Measurements from ENCODE around the gene CSF1R. TPM values are rescaled to one million over a fixed set of nuclear protein-coding genes. Genes with fewer than 3 reads are reported as not detected.
"Not testable (repeated sequence)": the region's sequence is repeated elsewhere in the genome, so short reads cannot be mapped to it uniquely, and the experiment has no call there.

Gene CSF1R
- polyA plus RNA-seq, 1 donor from 2014 or later: not detected

DNA sequence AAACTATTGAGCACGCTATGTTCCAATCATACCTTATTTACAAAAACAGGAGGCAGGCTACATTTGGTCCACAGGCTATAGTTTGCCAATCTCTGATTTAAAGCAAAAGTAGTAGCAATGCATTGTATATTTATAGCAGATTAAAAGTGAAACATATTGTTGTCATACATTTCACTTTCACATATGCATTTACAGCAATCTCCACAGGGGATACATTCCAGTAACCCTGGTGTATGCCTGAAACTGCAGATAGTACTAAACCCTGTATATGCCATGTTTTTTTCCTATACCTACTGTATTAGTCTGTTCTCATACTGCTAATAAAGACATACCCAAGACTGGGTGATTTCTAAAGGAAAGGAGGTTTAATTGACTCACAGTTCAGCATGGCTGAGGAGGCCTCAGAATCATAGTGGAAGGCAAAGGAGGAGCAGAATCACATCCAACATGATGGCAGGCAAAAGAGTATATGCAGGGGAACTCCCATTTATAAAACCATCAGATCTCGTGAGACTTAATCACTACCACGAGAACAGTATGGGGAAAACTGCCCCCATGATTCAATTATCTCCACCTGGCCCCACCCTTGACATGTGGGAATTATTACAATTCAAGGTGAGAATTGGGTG is 5.9 kb upstream of the CSF1R start:
- Histone ChIP-seq H3F3A (ENCODE audit: insufficient read depth, low read length, poor library complexity, severe bottlenecking) (no peaks in the 10 kb centered on the region), H3K9me3 (ENCODE audit: low read length) (no peaks in the 10 kb centered on the region), H3K4me3 (ENCODE audit: low read length) (no peak overlapping the region), H3K9me2 (ENCODE audit: insufficient read depth, low read length) (no peaks in the 10 kb centered on the region), H3K4me2 (ENCODE audit: low read length) (no peak overlapping the region), H4K20me1 (ENCODE audit: insufficient read depth) (no peaks in the 10 kb centered on the region), H3K79me2 (replicated peaks; ENCODE audit: insufficient read depth, low read length) (no peaks in the 10 kb centered on the region), H3K27me3 (ENCODE audit: insufficient read depth, low read depth, low read length) (no peaks in the 10 kb centered on the region), H3K9ac (ENCODE audit: low read length) (no peak overlapping the region), H3K36me3 (ENCODE audit: insufficient read depth, low read length) (no peaks in the 10 kb centered on the region), H2AFZ (ENCODE audit: low read depth, low read length) (no peak overlapping the region), H3K27ac (ENCODE audit: low read length) (no peak overlapping the region)
- TF ChIP-seq RAD21 (conservative IDR thresholded peaks at IDR 0.05) (no peak), POLR2AphosphoS5 (IDR thresholded peaks at IDR 0.05) (no peak)
- TF ChIP-seq, protein P1, sequence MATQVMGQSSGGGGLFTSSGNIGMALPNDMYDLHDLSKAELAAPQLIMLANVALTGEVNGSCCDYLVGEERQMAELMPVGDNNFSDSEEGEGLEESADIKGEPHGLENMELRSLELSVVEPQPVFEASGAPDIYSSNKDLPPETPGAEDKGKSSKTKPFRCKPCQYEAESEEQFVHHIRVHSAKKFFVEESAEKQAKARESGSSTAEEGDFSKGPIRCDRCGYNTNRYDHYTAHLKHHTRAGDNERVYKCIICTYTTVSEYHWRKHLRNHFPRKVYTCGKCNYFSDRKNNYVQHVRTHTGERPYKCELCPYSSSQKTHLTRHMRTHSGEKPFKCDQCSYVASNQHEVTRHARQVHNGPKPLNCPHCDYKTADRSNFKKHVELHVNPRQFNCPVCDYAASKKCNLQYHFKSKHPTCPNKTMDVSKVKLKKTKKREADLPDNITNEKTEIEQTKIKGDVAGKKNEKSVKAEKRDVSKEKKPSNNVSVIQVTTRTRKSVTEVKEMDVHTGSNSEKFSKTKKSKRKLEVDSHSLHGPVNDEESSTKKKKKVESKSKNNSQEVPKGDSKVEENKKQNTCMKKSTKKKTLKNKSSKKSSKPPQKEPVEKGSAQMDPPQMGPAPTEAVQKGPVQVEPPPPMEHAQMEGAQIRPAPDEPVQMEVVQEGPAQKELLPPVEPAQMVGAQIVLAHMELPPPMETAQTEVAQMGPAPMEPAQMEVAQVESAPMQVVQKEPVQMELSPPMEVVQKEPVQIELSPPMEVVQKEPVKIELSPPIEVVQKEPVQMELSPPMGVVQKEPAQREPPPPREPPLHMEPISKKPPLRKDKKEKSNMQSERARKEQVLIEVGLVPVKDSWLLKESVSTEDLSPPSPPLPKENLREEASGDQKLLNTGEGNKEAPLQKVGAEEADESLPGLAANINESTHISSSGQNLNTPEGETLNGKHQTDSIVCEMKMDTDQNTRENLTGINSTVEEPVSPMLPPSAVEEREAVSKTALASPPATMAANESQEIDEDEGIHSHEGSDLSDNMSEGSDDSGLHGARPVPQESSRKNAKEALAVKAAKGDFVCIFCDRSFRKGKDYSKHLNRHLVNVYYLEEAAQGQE (IDR thresholded peaks at IDR 0.05; ENCODE audit: borderline replicate concordance): no peak
- TF ChIP-seq, protein P2, sequence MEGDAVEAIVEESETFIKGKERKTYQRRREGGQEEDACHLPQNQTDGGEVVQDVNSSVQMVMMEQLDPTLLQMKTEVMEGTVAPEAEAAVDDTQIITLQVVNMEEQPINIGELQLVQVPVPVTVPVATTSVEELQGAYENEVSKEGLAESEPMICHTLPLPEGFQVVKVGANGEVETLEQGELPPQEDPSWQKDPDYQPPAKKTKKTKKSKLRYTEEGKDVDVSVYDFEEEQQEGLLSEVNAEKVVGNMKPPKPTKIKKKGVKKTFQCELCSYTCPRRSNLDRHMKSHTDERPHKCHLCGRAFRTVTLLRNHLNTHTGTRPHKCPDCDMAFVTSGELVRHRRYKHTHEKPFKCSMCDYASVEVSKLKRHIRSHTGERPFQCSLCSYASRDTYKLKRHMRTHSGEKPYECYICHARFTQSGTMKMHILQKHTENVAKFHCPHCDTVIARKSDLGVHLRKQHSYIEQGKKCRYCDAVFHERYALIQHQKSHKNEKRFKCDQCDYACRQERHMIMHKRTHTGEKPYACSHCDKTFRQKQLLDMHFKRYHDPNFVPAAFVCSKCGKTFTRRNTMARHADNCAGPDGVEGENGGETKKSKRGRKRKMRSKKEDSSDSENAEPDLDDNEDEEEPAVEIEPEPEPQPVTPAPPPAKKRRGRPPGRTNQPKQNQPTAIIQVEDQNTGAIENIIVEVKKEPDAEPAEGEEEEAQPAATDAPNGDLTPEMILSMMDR (IDR thresholded peaks at IDR 0.05; ENCODE audit: poor library complexity, severe bottlenecking): no peak

DNA sequence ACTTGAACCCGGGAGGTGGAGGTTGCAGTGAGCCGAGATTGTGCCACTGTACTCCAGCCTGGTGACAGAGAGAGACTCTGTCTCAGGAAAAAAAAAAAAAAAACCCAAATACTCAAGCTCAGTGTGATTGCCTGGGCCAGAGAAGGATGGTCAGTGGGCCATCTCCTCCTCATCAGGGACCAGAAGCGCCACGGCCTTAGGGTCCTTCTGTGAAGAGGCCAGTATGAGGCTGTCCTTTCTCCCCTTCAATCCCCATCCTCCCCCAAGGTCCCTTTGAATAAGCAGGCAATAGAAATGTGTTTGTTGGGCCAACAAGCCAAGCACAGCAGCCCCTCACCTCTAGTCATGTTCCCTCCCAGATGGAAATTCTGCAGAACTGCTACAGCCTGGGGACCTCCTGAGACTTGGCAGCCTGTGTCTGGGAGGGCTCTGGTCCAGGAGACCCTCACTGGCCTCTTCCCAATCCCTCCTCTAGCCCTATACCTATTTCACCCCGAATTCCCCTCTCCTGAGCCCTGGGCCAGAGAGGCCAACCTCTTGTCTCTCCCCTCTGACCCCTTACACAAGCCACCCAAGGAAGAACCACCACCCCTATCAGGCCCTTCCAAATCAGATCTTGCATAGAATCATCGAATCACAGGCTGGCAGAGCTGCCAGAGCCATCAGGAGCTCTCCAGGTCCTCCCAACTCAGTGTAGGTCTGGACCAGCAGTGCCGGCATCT is 1.0 kb downstream of the CSF1R start:
- H3K9me2 ChIP-seq (ENCODE audit: insufficient read depth, low read length): no peaks in the 10 kb centered on the region
- no peaks in the 10 kb centered on the region for H3K9me3 ChIP-seq (ENCODE audit: low read length)
- H3K27ac ChIP-seq (ENCODE audit: low read length): no peak overlapping the region
- H3K27me3 ChIP-seq (ENCODE audit: insufficient read depth, low read depth, low read length): no peaks in the 10 kb centered on the region
- no peak overlapping the region for H3K4me2 ChIP-seq (ENCODE audit: low read length)
- TF ChIP-seq, protein P1 (IDR thresholded peaks at IDR 0.05; ENCODE audit: borderline replicate concordance): no peak
- TF ChIP-seq TAF1 (IDR thresholded peaks at IDR 0.05; ENCODE audit: low read depth): no peak
- no peak for TF ChIP-seq RAD21 (conservative IDR thresholded peaks at IDR 0.05)
- no peak for TF ChIP-seq POLR2AphosphoS5 (IDR thresholded peaks at IDR 0.05)
- TF ChIP-seq EZH2 (IDR thresholded peaks at IDR 0.05; ENCODE audit: borderline replicate concordance, insufficient read depth, low read length, poor library complexity, severe bottlenecking): no peak
- TF ChIP-seq EP300 (conservative IDR thresholded peaks at IDR 0.05; ENCODE audit: poor library complexity, severe bottlenecking): no peak
- TF ChIP-seq, protein P2 (IDR thresholded peaks at IDR 0.05; ENCODE audit: poor library complexity, severe bottlenecking): no peak
- TF ChIP-seq MXI1 (conservative IDR thresholded peaks at IDR 0.05; ENCODE audit: poor library complexity, severe bottlenecking): no peak
- no peaks in the 10 kb centered on the region for H3F3A ChIP-seq (ENCODE audit: insufficient read depth, low read length, poor library complexity, severe bottlenecking)
- H3K9ac ChIP-seq (ENCODE audit: low read length): no peak overlapping the region
- H3K4me3 ChIP-seq (ENCODE audit: low read length): no peak overlapping the region
- no peaks in the 10 kb centered on the region for H4K20me1 ChIP-seq (ENCODE audit: insufficient read depth)
- H2AFZ ChIP-seq (ENCODE audit: low read depth, low read length): no peak overlapping the region
- no peaks in the 10 kb centered on the region for H3K36me3 ChIP-seq (ENCODE audit: insufficient read depth, low read length)
- H3K79me2 ChIP-seq (replicated peaks; ENCODE audit: insufficient read depth, low read length): no peaks in the 10 kb centered on the region

DNA sequence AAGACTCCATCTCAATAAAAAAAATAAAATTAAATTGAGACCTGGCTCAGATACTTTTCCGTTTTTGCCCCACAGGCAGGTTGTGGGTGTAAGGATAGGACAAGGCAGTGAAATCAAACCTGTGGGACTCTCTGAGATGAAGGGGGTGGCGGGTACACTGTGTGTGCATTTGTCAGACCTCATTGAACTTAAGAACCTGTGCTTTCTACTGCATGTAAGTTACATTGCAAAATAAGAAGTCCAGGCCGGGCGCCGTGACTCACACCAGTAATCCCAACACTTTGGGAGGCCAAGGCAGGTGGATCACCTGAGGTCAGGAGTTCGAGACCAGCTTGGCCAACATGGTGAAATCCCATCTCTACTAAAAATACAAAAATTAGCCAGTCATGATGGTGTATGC is 1.6 kb downstream of the CSF1R start:
- not testable (repeated sequence) for H3K36me3 ChIP-seq (ENCODE audit: insufficient read depth, low read length); H3K27ac ChIP-seq (ENCODE audit: low read length); H3K4me3 ChIP-seq (ENCODE audit: low read length); H3K79me2 ChIP-seq (replicated peaks; ENCODE audit: insufficient read depth, low read length); H3K9ac ChIP-seq (ENCODE audit: low read length); H3F3A ChIP-seq (ENCODE audit: insufficient read depth, low read length, poor library complexity, severe bottlenecking); H3K4me2 ChIP-seq (ENCODE audit: low read length); H4K20me1 ChIP-seq (ENCODE audit: insufficient read depth); H3K9me3 ChIP-seq (ENCODE audit: low read length); H3K9me2 ChIP-seq (ENCODE audit: insufficient read depth, low read length); H2AFZ ChIP-seq (ENCODE audit: low read depth, low read length); H3K27me3 ChIP-seq (ENCODE audit: insufficient read depth, low read depth, low read length)

Data from neural cell (in vitro differentiated cells).